Measurements from ENCODE around the gene ASIP. TPM values are rescaled to one million over a fixed set of nuclear protein-coding genes. Genes with fewer than 3 reads are reported as not detected.

Gene ASIP
- polyA plus RNA-seq, 3 donors: 0.40 TPM; not detected in 2

- peaks cover 0 to 3% of the 10 kb centered on the region in 2 donors for H3K27me3 ChIP-seq (ENCODE audit: control insufficient read depth in 2 of 2, insufficient read depth in 2 of 2, low read length in 2 of 2)
Measured at GRCh38 chr20:34305333-34306230, 64.4 kb downstream of the ASIP start.

More at GRCh38 chr20:34305333-34306230, 64.4 kb downstream of the ASIP start:
- H3K4me2 ChIP-seq (replicated peaks; ENCODE audit: extremely low read depth, low read length, poor library complexity, severe bottlenecking): no peak overlapping the region
- Mint-ChIP-seq H3K27me3 (ENCODE audit: low read depth in 3 of 3) (peaks cover 4 to 6% (median 5%) of the 10 kb centered on the region in 3 donors), H3K36me3 (no peaks in the 10 kb centered on the region), H3K4me3 (no peak overlapping the region), H3K27ac (peak overlapping the region in 3 of 7 donors; percentile 41 to 80 (median 57)), H3K4me1 (peaks cover 32% of the 10 kb centered on the region), H3K9me3 (no peaks in the 10 kb centered on the region)
- H2AFZ ChIP-seq (ENCODE audit: insufficient read depth, low read depth, low read length, poor library complexity, severe bottlenecking): no peak overlapping the region
- no peak for TF ChIP-seq CTCF (IDR thresholded peaks at IDR 0.05)
- H3K9me3 ChIP-seq (replicated peaks in 1 of 2; ENCODE audit: control insufficient read depth in 1 of 2, insufficient read depth in 1 of 2, low read length in 2 of 2): no peaks in the 10 kb centered on the region
- peaks cover 33 to 35% of the 10 kb centered on the region in 2 donors for H3K4me1 ChIP-seq (ENCODE audit: control insufficient read depth in 1 of 2, insufficient read depth in 2 of 2, low read length in 2 of 2)
- DNase-seq: peak in 2 of 3 donors; percentile 14 to 24
- H4K20me1 ChIP-seq (ENCODE audit: insufficient read depth, low read length): no peaks in the 10 kb centered on the region
- intact Hi-C loops (cut with micrococcal nuclease): no loop called here
- H3K4me3 ChIP-seq (replicated peaks in 1 of 3; ENCODE audit: low read depth in 2 of 3, low read length in 3 of 3): no peak overlapping the region
- H3K27ac ChIP-seq (ENCODE audit: low read depth in 1 of 2, low read length in 2 of 2): no peak overlapping the region
- no peak overlapping the region for H3K9ac ChIP-seq (ENCODE audit: insufficient read depth, low read length, poor library complexity, severe bottlenecking)
- peaks cover 23% of the 10 kb centered on the region for H3K79me2 ChIP-seq (ENCODE audit: insufficient read depth, low read length)
- WGBS (ENCODE audit: insufficient coverage): 96% methylated on average over 4 of the region's 19 CpGs
- no peaks in the 10 kb centered on the region for H3K36me3 ChIP-seq (replicated peaks in 1 of 2; ENCODE audit: control insufficient read depth in 1 of 2, insufficient read depth in 2 of 2, low read length in 2 of 2)

Measured in CD14-positive monocyte (primary cell).